Endothelial cell of umbilical vein (primary cell): ENCODE measurements around the gene PRKCZ. TPM values are rescaled to one million over a fixed set of nuclear protein-coding genes. Genes with fewer than 3 reads are reported as not detected.

Experiments
- BruUV-seq: library from RNA; stranded (reverse); fragments of 400-500 nt; replicated peaks from 2 replicates; lab custom pipeline; 2021; lab: Mats Ljungman, UMichigan
- CTCF ChIA-PET: fragments of 300-600, 350-600 bp; sonication (Branson Sonifier 250); formaldehyde crosslinking; loops from one replicate; lab custom pipeline; 2021; ENCODE audit warnings: antibody characterized with exemption, inconsistent platforms; lab: Charles Lee
- POLR2A ChIA-PET: fragments of 300-600, 350-600 bp; sonication (Branson Sonifier 250); formaldehyde crosslinking; loops from one replicate; lab custom pipeline; 2021; ENCODE audit warnings: antibody characterized with exemption, inconsistent platforms; lab: Charles Lee
- DNase-seq: peaks from one replicate; pipeline ENCODE4 v3.0.0-alpha.2; 2011; ENCODE audit warnings: low read depth, low spot score
- FAIRE-seq: peaks from 2 replicates; lab custom pipeline; 2011; peaks lifted over from hg19 to GRCh38; lab: Jason Lieb, UNC
- H2AFZ ChIP-seq: 2 replicates; pipeline ENCODE4 v1.6.0; 2012; ENCODE audit warnings: low read depth, low read length, control low read depth, inconsistent platforms
- H3K27ac ChIP-seq: 2 replicates; pipeline ENCODE4 v1.5.1; 2011; ENCODE audit warnings: low read depth, mild to moderate bottlenecking, control low read depth, low read length, moderate library complexity; ENCODE audit not compliant: insufficient read depth
- H3K27me3 ChIP-seq, 2 experiments: 2 replicates each; pipeline versions ENCODE4 v1.6.0 to v1.6.1; 2011; ENCODE audit warnings: low read length in 2 of 2, mixed read lengths in 1 of 2; ENCODE audit not compliant: control insufficient read depth in 2 of 2, insufficient read depth in 2 of 2
- H3K36me3 ChIP-seq, 2 experiments: 2 replicates in 1 of 2; 3 replicates in 1 of 2; pipeline ENCODE4 v1.5.1; 2011; ENCODE audit warnings: low read length in 2 of 2, mild to moderate bottlenecking in 1 of 2, moderate library complexity in 1 of 2; ENCODE audit not compliant: control insufficient read depth in 2 of 2, insufficient read depth in 2 of 2; ENCODE audit errors: extremely low read depth in 1 of 2
- H3K4me1 ChIP-seq: 3 replicates; pipeline ENCODE4 v1.5.1; 2011; ENCODE audit warnings: mild to moderate bottlenecking, low read length; ENCODE audit not compliant: control insufficient read depth, insufficient read depth; ENCODE audit errors: extremely low read depth
- H3K4me2 ChIP-seq: 2 replicates; pipeline ENCODE4 v1.6.1; 2011; ENCODE audit warnings: low read length, control low read depth, mixed read lengths; ENCODE audit not compliant: insufficient read depth
- H3K4me3 ChIP-seq, 3 experiments: fragments of 200-600 bp in 1 of 3; sonication (generic), shearing (Covaris generic) in 1 of 3; replicated peaks in 1 of 3; 2 replicates each; pipeline ENCODE4 v1.5.1; 2011 to 2016; ENCODE audit warnings: control low read depth in 3 of 3, low read length in 3 of 3, mild to moderate bottlenecking in 2 of 3, inconsistent platforms in 1 of 3, low read depth in 1 of 3, moderate library complexity in 1 of 3; ENCODE audit not compliant: insufficient read depth in 1 of 3
- H3K79me2 ChIP-seq: 2 replicates; pipeline ENCODE4 v1.6.0; 2012; ENCODE audit warnings: low read length, inconsistent platforms; ENCODE audit not compliant: control insufficient read depth, insufficient read depth
- H3K9ac ChIP-seq: replicated peaks from 2 replicates; pipeline ENCODE3; 2011; ENCODE audit warnings: low read length, control low read depth; ENCODE audit not compliant: insufficient read depth; ENCODE audit errors: extremely low read depth
- H3K9me1 ChIP-seq: replicated peaks from 3 replicates; pipeline ENCODE4 v1.6.0; 2011; ENCODE audit warnings: mild to moderate bottlenecking, low read length; ENCODE audit not compliant: control insufficient read depth, insufficient read depth; ENCODE audit errors: extremely low read depth
- H3K9me3 ChIP-seq: replicated peaks from 2 replicates; pipeline ENCODE4 v1.5.1; 2012; ENCODE audit warnings: low read length, inconsistent platforms; ENCODE audit not compliant: control insufficient read depth, insufficient read depth
- H4K20me1 ChIP-seq: replicated peaks from 2 replicates; pipeline ENCODE3; 2011; ENCODE audit warnings: mild to moderate bottlenecking, low read length; ENCODE audit not compliant: control insufficient read depth, insufficient read depth; ENCODE audit errors: extremely low read depth
- POLR2AphosphoS5 ChIP-seq: IDR thresholded peaks from 2 replicates; pipeline ENCODE4 v1.6.1; 2012; ENCODE audit warnings: low read depth, mild to moderate bottlenecking, control low read depth, low read length, moderate library complexity; ENCODE audit not compliant: insufficient read depth
- dilution Hi-C: fragments of 300-500 bp; cut with MboI; formaldehyde crosslinking; loops from one replicate; pipeline ENCODE4 v1.15.0; 2019; ENCODE audit warnings: low sequenced_read_pairs; ENCODE audit not compliant: extremely low pct_ligation_motif_present
- intact Hi-C: fragments of 100-400 bp; cut with micrococcal nuclease; formaldehyde crosslinking; loops from one replicate; pipeline ENCODE4 v1.10.0; 2022
- polyA plus RNA-seq, 4 experiments: library from polyadenylated mRNA; depleted of rRNA in 3 of 4; stranded (reverse) in 3 of 4; unstranded in 1 of 4; fragments of >200 nt; gene quantifications; 2 replicates each; pipeline versions ENCODE4 v1.2.1 to v1.2.3, GENCODE V29; 2011 to 2012; ENCODE audit warnings: missing spikeins in 1 of 4
- total RNA-seq: library from RNA; stranded (reverse); gene quantifications from 2 replicates; pipeline ENCODE4 v1.2.3, GENCODE V29; 2021
- TF ChIP-seq, protein P1 (sequence below), 2 donors: IDR thresholded peaks; 1 replicate in 1 of 2; 2 replicates in 1 of 2; pipeline ENCODE4 v1.5.1; 2011; ENCODE audit warnings: low read length in 2 of 2, mild to moderate bottlenecking in 2 of 2, moderate library complexity in 2 of 2, control low read depth in 1 of 2, inconsistent platforms in 1 of 2, low read depth in 1 of 2; ENCODE audit not compliant: insufficient read depth in 1 of 2; ENCODE audit errors: extremely low read depth in 1 of 2

PRKCZ gene
- total and polyA plus RNA-seq, 2 donors (not counting 3 experiments of a cell fraction or from before 2014, with no cell fraction given) = 0.22 to 1.7 TPM

DNA sequence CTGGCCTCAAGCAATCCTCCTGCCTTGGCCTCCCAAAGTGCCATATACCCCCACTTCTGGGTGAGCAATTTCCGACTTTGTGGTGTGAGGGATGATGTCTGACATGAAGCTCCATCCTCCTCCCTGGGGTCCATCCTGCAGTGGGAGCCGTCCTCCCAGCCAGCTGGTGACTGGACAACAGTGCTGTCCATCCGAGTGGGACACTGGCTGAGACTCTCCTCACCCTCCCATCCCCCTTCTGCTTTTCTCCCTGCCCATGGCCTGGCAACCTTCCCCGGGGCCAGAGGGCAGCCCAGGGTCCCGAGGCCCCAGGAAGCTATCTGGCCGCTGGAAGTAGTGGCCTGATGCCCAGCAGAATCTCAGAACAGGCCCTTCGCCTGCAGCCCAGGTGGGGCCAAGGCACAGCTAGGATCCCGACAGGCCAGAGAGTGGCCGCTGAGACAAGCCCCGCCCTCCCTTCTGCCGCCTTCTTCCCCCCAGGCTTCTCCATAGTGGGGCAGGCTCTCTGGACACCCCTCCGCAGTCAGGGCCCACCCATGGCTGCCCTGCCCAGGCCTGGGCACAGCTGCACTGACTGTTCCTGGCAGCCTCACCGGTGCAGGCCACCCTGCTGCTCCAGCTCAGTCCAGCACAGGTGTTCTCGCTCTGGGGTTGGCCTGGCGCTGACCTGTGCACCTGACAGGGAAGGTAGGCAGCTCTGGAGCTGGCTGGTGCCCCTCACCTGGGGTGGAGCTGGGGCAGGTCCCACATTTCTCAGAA, 152.8 kb downstream of the PRKCZ start:
- FAIRE-seq (no peak), DNase-seq (no peak)
- H3K9ac ChIP-seq = no peak overlapping the region
- H3K27me3 ChIP-seq = no peaks in the 10 kb centered on the region
- dilution Hi-C loops (no loop called here), intact Hi-C loops (no loop called here)
- ChIA-PET POLR2A (interaction anchor here (1.5 kb wide), 1 partner anchor 25 kb away, joined by 3 read pairs; no protein-coding TSS in a partner anchor), CTCF (interaction anchor here (1.0 to 12.3 kb wide), 6 partner anchors 8 to 180 kb away, joined by 3 to 631 read pairs (median 4); partner anchors contain the start of gene FAAP20)
- no peak overlapping the region for H3K4me3 ChIP-seq
- no TSS peak for BruUV-seq
- H3K4me1 ChIP-seq = peaks cover 25% of the 10 kb centered on the region
- no peak overlapping the region for H3K4me2 ChIP-seq
- no peaks in the 10 kb centered on the region for H3K79me2 ChIP-seq
- H3K36me3 ChIP-seq = no peaks in the 10 kb centered on the region
- H3K9me3 ChIP-seq = no peaks in the 10 kb centered on the region
- no peaks in the 10 kb centered on the region for H3K9me1 ChIP-seq
- no peak overlapping the region for H3K27ac ChIP-seq
- no peaks in the 10 kb centered on the region for H4K20me1 ChIP-seq
- TF ChIP-seq POLR2AphosphoS5 = no peak
- TF ChIP-seq, protein P1, sequence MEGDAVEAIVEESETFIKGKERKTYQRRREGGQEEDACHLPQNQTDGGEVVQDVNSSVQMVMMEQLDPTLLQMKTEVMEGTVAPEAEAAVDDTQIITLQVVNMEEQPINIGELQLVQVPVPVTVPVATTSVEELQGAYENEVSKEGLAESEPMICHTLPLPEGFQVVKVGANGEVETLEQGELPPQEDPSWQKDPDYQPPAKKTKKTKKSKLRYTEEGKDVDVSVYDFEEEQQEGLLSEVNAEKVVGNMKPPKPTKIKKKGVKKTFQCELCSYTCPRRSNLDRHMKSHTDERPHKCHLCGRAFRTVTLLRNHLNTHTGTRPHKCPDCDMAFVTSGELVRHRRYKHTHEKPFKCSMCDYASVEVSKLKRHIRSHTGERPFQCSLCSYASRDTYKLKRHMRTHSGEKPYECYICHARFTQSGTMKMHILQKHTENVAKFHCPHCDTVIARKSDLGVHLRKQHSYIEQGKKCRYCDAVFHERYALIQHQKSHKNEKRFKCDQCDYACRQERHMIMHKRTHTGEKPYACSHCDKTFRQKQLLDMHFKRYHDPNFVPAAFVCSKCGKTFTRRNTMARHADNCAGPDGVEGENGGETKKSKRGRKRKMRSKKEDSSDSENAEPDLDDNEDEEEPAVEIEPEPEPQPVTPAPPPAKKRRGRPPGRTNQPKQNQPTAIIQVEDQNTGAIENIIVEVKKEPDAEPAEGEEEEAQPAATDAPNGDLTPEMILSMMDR (IDR thresholded peaks at IDR 0.05; ENCODE audit: extremely low read depth in 1 of 2, insufficient read depth in 1 of 2, low read depth in 1 of 2, low read length in 2 of 2) = no peak
- no peak overlapping the region for H2AFZ ChIP-seq
